Measurements from ENCODE around the gene LRRC2. TPM values are rescaled to one million over a fixed set of nuclear protein-coding genes. Genes with fewer than 3 reads are reported as not detected.

The LRRC2 gene, protein sequence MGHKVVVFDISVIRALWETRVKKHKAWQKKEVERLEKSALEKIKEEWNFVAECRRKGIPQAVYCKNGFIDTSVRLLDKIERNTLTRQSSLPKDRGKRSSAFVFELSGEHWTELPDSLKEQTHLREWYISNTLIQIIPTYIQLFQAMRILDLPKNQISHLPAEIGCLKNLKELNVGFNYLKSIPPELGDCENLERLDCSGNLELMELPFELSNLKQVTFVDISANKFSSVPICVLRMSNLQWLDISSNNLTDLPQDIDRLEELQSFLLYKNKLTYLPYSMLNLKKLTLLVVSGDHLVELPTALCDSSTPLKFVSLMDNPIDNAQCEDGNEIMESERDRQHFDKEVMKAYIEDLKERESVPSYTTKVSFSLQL
- total RNA-seq, result 1 to 10 TPM in 1 of 2 donors, under 1 TPM in 1; 0.44 to 2.0 TPM

DNA sequence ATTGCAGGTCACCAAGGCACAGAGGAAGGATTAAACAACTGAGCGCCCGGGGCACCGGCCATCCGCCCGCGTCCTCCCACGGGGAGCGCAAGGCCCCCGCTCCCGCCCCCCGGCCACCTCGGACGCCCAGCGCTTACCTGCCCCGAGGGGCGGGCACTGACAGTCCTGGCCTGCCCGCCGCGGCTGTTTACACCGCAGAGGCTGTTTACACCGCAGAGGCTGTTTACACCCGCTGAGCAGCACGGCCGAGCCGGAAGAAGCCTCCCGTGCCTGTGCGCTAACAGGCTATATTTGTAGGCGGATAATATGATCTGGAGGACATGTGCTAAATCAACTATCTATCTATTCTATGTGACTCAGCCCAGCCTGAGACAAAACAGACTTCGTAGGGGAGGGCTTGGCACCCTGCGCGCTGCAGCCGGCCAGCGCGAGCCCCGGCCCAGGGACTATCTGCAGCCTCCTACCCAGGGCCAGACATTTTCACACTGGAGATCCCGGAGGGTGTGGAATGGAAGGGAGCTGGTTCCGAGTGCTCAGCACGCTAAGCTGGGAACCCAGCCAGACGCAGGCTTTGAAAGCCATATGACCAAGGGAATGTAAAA is at the start of gene LRRC2:
TSS of gene LRRC2 (minus strand) at position 263 of the 602 bp plus-strand sequence. CDS start 14,711 bp downstream, outside the sequence.
- H3K27me3 ChIP-seq, result no peaks in the 10 kb centered on the region
- DNase-seq, result peak; percentile 48
- H3K9me3 ChIP-seq, result no peaks in the 10 kb centered on the region
- H3K36me3 ChIP-seq, result no peaks in the 10 kb centered on the region
- peak within 1 kb of the TSS; percentile 49 to 71 for H3K9ac ChIP-seq (ENCODE audit: low read depth in 2 of 2, low read length in 2 of 2)
- H3K4me3 ChIP-seq, result peak within 1 kb of the TSS; percentile 58
- intact Hi-C loops (cut with DNase I), result no loop called here
- TF ChIP-seq, protein P1, sequence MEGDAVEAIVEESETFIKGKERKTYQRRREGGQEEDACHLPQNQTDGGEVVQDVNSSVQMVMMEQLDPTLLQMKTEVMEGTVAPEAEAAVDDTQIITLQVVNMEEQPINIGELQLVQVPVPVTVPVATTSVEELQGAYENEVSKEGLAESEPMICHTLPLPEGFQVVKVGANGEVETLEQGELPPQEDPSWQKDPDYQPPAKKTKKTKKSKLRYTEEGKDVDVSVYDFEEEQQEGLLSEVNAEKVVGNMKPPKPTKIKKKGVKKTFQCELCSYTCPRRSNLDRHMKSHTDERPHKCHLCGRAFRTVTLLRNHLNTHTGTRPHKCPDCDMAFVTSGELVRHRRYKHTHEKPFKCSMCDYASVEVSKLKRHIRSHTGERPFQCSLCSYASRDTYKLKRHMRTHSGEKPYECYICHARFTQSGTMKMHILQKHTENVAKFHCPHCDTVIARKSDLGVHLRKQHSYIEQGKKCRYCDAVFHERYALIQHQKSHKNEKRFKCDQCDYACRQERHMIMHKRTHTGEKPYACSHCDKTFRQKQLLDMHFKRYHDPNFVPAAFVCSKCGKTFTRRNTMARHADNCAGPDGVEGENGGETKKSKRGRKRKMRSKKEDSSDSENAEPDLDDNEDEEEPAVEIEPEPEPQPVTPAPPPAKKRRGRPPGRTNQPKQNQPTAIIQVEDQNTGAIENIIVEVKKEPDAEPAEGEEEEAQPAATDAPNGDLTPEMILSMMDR (IDR thresholded peaks at IDR 0.05), result no peak
- H3K27ac ChIP-seq, result no peak within 1 kb of the TSS
- H3K4me1 ChIP-seq, result peaks cover 7% of the 10 kb centered on the region

DNA sequence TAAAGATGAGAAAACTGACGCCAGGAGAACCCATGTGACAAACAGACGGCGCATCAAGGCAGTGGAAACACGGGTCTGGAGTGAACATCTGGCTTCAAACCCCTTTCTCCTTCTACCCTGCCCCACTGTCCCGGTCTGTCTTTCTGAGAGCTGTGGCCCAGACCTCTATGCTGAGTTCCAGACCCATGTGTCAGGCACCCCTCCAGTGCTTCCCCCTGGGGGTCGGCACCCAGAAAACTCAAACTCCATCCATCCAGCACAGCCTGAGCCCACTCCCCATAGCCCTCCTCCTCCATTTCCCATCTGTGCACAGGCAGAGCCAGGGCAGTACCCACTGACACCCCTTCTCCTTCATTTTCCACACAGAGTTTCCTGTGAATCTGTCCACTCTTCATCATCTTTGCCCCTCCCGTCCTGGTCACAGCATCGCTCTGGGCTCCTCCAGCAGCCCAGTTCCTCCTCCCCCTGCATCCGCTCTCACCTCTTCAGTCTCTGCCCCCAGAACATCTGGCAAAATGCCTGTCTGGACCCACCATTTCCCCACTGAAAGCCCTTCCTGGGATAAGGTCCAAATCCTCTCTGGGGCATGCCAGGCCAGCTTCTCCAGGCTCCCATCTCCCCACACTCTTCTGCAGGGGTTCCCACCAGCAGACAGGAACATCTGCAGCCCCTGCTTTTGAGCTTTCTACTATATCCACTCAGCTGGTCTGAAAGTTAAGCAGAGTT is 49.1 kb upstream of the LRRC2 start:
- Histone ChIP-seq H3K9me3 (no peaks in the 10 kb centered on the region), H3K4me1 (no peaks in the 10 kb centered on the region), H3K27me3 (no peaks in the 10 kb centered on the region), H3K27ac (no peak overlapping the region), H3K36me3 (no peaks in the 10 kb centered on the region), H3K9ac (ENCODE audit: low read depth in 2 of 2, low read length in 2 of 2) (no peak overlapping the region), H3K4me3 (no peak overlapping the region)
- intact Hi-C loops (cut with DNase I), result no loop called here
- DNase-seq, result no peak
- TF ChIP-seq, protein P1 (IDR thresholded peaks at IDR 0.05), result no peak

DNA sequence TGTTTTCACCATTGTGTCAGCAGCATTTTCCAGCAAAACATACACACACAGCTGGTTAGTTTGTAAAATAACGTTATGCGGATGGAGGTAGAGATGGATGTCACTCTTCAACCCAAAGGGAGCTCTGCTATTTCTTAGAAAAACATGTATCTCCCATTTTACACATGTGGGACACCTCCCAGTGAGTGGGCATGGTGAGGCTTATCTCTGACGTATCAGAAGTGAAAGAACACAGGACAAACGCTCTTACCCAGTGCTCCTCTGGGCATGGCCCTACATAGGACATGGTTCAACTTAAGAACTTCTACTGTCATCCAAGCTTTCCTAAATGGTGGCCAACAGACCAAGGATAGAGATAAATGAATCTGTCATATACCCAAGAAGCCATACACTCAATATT is 48.3 kb upstream of the LRRC2 start:
- intact Hi-C loops (cut with DNase I), result no loop called here
- no peak overlapping the region for H3K4me3 ChIP-seq
- H3K4me1 ChIP-seq, result no peaks in the 10 kb centered on the region
- no peak for DNase-seq
- no peaks in the 10 kb centered on the region for H3K36me3 ChIP-seq
- no peak overlapping the region for H3K9ac ChIP-seq (ENCODE audit: low read depth in 2 of 2, low read length in 2 of 2)
- no peaks in the 10 kb centered on the region for H3K9me3 ChIP-seq
- H3K27ac ChIP-seq, result no peak overlapping the region
- H3K27me3 ChIP-seq, result no peaks in the 10 kb centered on the region
- TF ChIP-seq, protein P1 (IDR thresholded peaks at IDR 0.05), result no peak

DNA sequence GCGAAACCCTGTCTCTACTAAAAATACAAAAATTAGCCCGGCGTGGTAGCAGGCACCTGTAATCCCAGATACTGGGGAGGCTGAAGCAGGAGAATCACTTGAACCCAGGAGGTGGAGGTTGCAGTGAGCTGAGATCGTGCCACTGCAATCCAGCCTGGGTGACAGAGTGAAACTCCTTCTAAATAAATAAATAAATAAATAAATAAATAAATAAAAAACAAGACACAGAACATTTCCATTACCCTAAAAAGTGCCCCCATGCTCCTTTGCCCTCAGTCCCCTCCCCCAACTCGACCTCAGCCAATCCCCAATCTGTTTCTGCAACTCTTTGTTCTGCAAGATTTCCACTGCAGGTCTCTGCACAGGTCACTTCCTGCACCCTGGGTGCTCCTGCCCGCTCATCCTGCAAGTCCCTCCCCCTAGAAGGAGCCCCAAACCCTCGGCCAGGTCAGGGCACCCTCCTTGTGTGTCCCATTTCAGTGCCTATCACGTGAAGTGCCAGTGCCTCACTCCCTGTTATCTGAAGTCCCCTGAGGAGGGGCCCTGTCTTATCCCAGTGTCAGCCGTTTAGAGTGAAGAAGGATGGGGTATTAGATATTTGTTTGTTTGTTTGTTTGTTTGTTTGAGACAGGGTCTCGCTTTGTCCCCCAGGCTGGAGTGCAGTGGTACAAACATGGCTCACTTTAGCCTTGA is 47.4 kb upstream of the LRRC2 start:
- TF ChIP-seq, protein P1 (IDR thresholded peaks at IDR 0.05), result no peak
- DNase-seq, result no peak
- no peak overlapping the region for H3K9ac ChIP-seq (ENCODE audit: low read depth in 2 of 2, low read length in 2 of 2)
- intact Hi-C loops (cut with DNase I), result no loop called here
- no peak overlapping the region for H3K27ac ChIP-seq
- no peaks in the 10 kb centered on the region for H3K36me3 ChIP-seq
- H3K4me3 ChIP-seq, result no peak overlapping the region
- H3K27me3 ChIP-seq, result no peaks in the 10 kb centered on the region
- no peaks in the 10 kb centered on the region for H3K9me3 ChIP-seq
- H3K4me1 ChIP-seq, result no peaks in the 10 kb centered on the region

DNA sequence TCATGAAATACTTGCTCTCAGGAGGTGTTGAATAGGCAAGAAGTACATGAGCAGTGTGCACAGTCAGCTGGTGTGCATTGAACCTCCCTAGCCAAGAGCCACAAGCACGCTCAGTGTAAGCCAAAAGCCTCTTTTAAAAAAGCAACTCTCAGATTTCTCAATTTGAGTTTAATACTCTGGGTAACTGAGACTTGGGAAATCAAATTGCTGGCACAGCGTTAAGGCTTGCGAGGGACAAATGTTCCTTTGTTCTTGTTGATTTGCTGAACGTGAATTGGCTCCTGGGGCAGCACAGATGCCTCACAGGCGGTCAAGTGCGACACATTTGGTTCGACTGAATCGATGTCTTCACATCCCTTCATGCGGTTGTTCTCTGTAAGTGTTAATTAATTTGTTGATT is 46.2 kb upstream of the LRRC2 start, which contains the start of gene FAM240A:
TSS of gene FAM240A (plus strand) at position 202 of the 400 bp plus-strand sequence. CDS start at position 361, 159 bp downstream.
- TF ChIP-seq, protein P1 (IDR thresholded peaks at IDR 0.05), result no peak
- no peaks in the 10 kb centered on the region for H3K4me1 ChIP-seq
- DNase-seq, result no peak
- no peaks in the 10 kb centered on the region for H3K36me3 ChIP-seq
- intact Hi-C loops (cut with DNase I), result no loop called here
- no peak within 1 kb of the TSS for H3K4me3 ChIP-seq
- H3K27me3 ChIP-seq, result no peaks in the 10 kb centered on the region
- no peaks in the 10 kb centered on the region for H3K9me3 ChIP-seq
- H3K9ac ChIP-seq (ENCODE audit: low read depth in 2 of 2, low read length in 2 of 2), result no peak within 1 kb of the TSS
- no peak within 1 kb of the TSS for H3K27ac ChIP-seq
